Right lobe of liver (tissue), 6 donors: ENCODE measurements around the gene KRTAP5-1. TPM values are rescaled to one million over a fixed set of nuclear protein-coding genes. Genes with fewer than 3 reads are reported as not detected.

Experiments used
- ATAC-seq, 4 donors: fragments of 200-7000 bp; cut with Tn5 transposase; one replicate each; pipeline ENCODE4 v1.9.1; 2020; ENCODE audit warnings: mild to moderate bottlenecking in 4 of 4, moderate library complexity in 4 of 4
- DNase-seq, 3 donors: peaks; one replicate each; pipeline ENCODE4 v3.0.0-alpha.2; 2020
- H3K27ac ChIP-seq, 3 donors: fragments of 200-600 bp; one replicate each; pipeline ENCODE4 v1.8.0; 2022
- H3K27me3 ChIP-seq, 2 donors: fragments of 200-600 bp; one replicate each; pipeline ENCODE4 v1.8.0; 2022
- H3K36me3 ChIP-seq, 4 donors: fragments of 200-600 bp; sonication (generic) in 1 of 4; one replicate each; pipeline versions ENCODE4 v1.5.1 to v1.8.0; 2017 to 2022; ENCODE audit warnings: control low read depth in 1 of 4
- H3K4me1 ChIP-seq, 4 donors: fragments of 200-600 bp; sonication (generic) in 1 of 4; one replicate each; pipeline versions ENCODE4 v1.5.1 to v1.8.0; 2017 to 2022; ENCODE audit warnings: control low read depth in 1 of 4
- H3K4me3 ChIP-seq, 3 donors: fragments of 200-600 bp; one replicate each; pipeline ENCODE4 v1.8.0; 2022
- H3K9me3 ChIP-seq, 4 donors: fragments of 200-600 bp; sonication (generic) in 1 of 4; one replicate each; pipeline versions ENCODE4 v1.5.1 to v1.8.0; 2017 to 2022; ENCODE audit warnings: control low read depth in 1 of 4
- CTCF ChIP-seq, 4 donors: fragments of 200-600 bp in 3 of 4; fragments of 450-650 bp in 1 of 4; IDR thresholded peaks; one replicate each; pipeline versions ENCODE4 v1.5.1 to v1.8.0; 2016 to 2022; ENCODE audit warnings: antibody characterized with exemption in 4 of 4, mild to moderate bottlenecking in 2 of 4
- POLR2A ChIP-seq: fragments of 450-650 bp; IDR thresholded peaks from one replicate; pipeline ENCODE4 v1.6.1; 2017; ENCODE audit warnings: antibody characterized with exemption, mild to moderate bottlenecking
- WGBS: methylation state at CpG from one replicate; pipeline ENCODE4 v1.1.6; 2018; ENCODE audit warnings: low coverage, low lambda C conversion rate; ENCODE audit not compliant: insufficient coverage; ENCODE audit errors: missing lambda C conversion rate; 5-methylcytosine and 5-hydroxymethylcytosine counted together
- intact Hi-C, 2 donors: fragments of 100-400 bp; cut with DNase I; formaldehyde crosslinking; loops; one replicate each; pipeline versions ENCODE4 v1.11.2 to v1.14.1; 2022
- total RNA-seq, 6 experiments: library from RNA; depleted of rRNA in 2 of 6; stranded (reverse); fragments of >200 nt in 2 of 6; fragmentation: NEBNext Ultra II Directional in 3 of 6; extraction: Animal tissue kit (Norgen Biotek cat#: 25700) in 3 of 6; gene quantifications; one replicate each; pipeline versions ENCODE4 v1.1.0 to v1.2.4, GENCODE V29; 2016 to 2023
- donor health status: DM: no; HTN: yes; CAD: no.
- donor health status: DM: no; HTN: no; CAD: no.
- donor health status: DM: no; HTN: no; CAD: no.
- donor health status: DM: no; HTN: yes; CAD: no.
- donor health status: DM: no; HTN: yes; CAD: no.

KRTAP5-1 gene
- total RNA-seq, 6 experiments from 2014 or later, result not detected

GRCh38 chr11:1565904-1566247, 19.2 kb downstream of the KRTAP5-1 start:
- no peak for DNase-seq
- H3K27me3 ChIP-seq, result no peaks in the 10 kb centered on the region
- intact Hi-C loops, result no loop called here
- no CpG with 5 or more reads among the region's 5 CpGs for WGBS
- TF ChIP-seq CTCF (IDR thresholded peaks at IDR 0.05) (no peak), POLR2A (no peak)
- no peak overlapping the region for H3K27ac ChIP-seq
- no peak for ATAC-seq
- no peaks in the 10 kb centered on the region for H3K36me3 ChIP-seq
- H3K4me3 ChIP-seq, result no peak overlapping the region
- no peaks in the 10 kb centered on the region for H3K4me1 ChIP-seq
- no peaks in the 10 kb centered on the region for H3K9me3 ChIP-seq

- Histone ChIP-seq H3K4me3 (no peak overlapping the region), H3K36me3 (no peaks in the 10 kb centered on the region), H3K9me3 (no peaks in the 10 kb centered on the region), H3K27ac (no peak overlapping the region), H3K4me1 (no peaks in the 10 kb centered on the region), H3K27me3 (no peaks in the 10 kb centered on the region)
- TF ChIP-seq CTCF (IDR thresholded peaks at IDR 0.05), result no peak
- DNase-seq, result no peak
- whole genome bisulfite sequencing, result no CpG with 5 or more reads among the region's 28 CpGs
- no peak for ATAC-seq
- intact Hi-C loops, result no loop called here
Measured at GRCh38 chr11:1565173-1565903, 19.7 kb downstream of the KRTAP5-1 start.

- peaks cover 0 to 3% (median 1%) of the 10 kb centered on the region in 4 donors for H3K4me1 ChIP-seq
- H3K4me3 ChIP-seq, result no peak overlapping the region
- H3K36me3 ChIP-seq, result no peaks in the 10 kb centered on the region
- intact Hi-C loops, result no loop called here
- WGBS, result 80% methylated on average over 1 of the region's 16 CpGs
- no peak overlapping the region for H3K27ac ChIP-seq
- no peaks in the 10 kb centered on the region for H3K9me3 ChIP-seq
- DNase-seq, result no peak
- no peaks in the 10 kb centered on the region for H3K27me3 ChIP-seq
- TF ChIP-seq POLR2A, result no peak
- TF ChIP-seq CTCF (IDR thresholded peaks at IDR 0.05), result no peak
- ATAC-seq, result peak in 1 of 4 donors; percentile 3
Measured at GRCh38 chr11:1564535-1565172, 20.4 kb downstream of the KRTAP5-1 start.

- ATAC-seq (no peak), DNase-seq (no peak)
- Histone ChIP-seq H3K4me3 (no peak overlapping the region), H3K27ac (no peak overlapping the region), H3K27me3 (no peaks in the 10 kb centered on the region), H3K9me3 (no peaks in the 10 kb centered on the region), H3K4me1 (peaks cover 0 to 8% (median 3%) of the 10 kb centered on the region in 4 donors), H3K36me3 (no peaks in the 10 kb centered on the region)
- WGBS, result no CpG with 5 or more reads among the region's 29 CpGs
- TF ChIP-seq CTCF (IDR thresholded peaks at IDR 0.05) (no peak), POLR2A (no peak)
- intact Hi-C loops, result no loop called here
Measured at GRCh38 chr11:1563697-1564534, 21.2 kb downstream of the KRTAP5-1 start.
